CD14-positive monocyte (primary cell): ENCODE results near the gene PRKX. TPM values are rescaled to one million over a fixed set of nuclear protein-coding genes. Genes with fewer than 3 reads are reported as not detected.
"Not testable (repeated sequence)": the region's sequence is repeated elsewhere in the genome, so short reads cannot be mapped to it uniquely, and the experiment has no call there.

Experiments
- DNase-seq, 3 donors: peaks; one replicate each; pipeline ENCODE4 v3.0.0-alpha.2; 2011 to 2022
- H2AFZ ChIP-seq: 2 replicates; pipeline ENCODE4 v1.6.0; 2012; ENCODE audit warnings: mild to moderate bottlenecking, low read depth, low read length, inconsistent platforms; ENCODE audit not compliant: insufficient read depth, poor library complexity, severe bottlenecking
- H3K27ac ChIP-seq, 2 donors: 1 replicate in 1 of 2; 2 replicates in 1 of 2; pipeline ENCODE4 v1.5.1; 2012 to 2013; ENCODE audit warnings: low read length in 2 of 2, control low read depth in 1 of 2, inconsistent platforms in 1 of 2, low read depth in 1 of 2, mild to moderate bottlenecking in 1 of 2
- H3K27me3 ChIP-seq, 2 donors: one replicate each; pipeline versions ENCODE4 v1.6.0 to v1.6.1; 2011 to 2013; ENCODE audit warnings: low read length in 2 of 2; ENCODE audit not compliant: control insufficient read depth in 2 of 2, insufficient read depth in 2 of 2
- H3K36me3 ChIP-seq, 2 donors: replicated peaks in 1 of 2; 1 replicate in 1 of 2; 2 replicates in 1 of 2; pipeline versions ENCODE4 v1.5.1 to v1.6.1; 2012 to 2013; ENCODE audit warnings: low read length in 2 of 2, control low read depth in 1 of 2, inconsistent platforms in 1 of 2, mild to moderate bottlenecking in 1 of 2; ENCODE audit not compliant: insufficient read depth in 2 of 2, control insufficient read depth in 1 of 2
- H3K4me1 ChIP-seq, 2 donors: 1 replicate in 1 of 2; 2 replicates in 1 of 2; pipeline versions ENCODE4 v1.5.1 to v1.6.1; 2012 to 2013; ENCODE audit warnings: low read length in 2 of 2, control low read depth in 1 of 2, inconsistent platforms in 1 of 2, mild to moderate bottlenecking in 1 of 2, moderate library complexity in 1 of 2; ENCODE audit not compliant: insufficient read depth in 2 of 2, control insufficient read depth in 1 of 2
- H3K4me2 ChIP-seq: replicated peaks from 2 replicates; pipeline ENCODE3; 2012; ENCODE audit warnings: low read length, moderate library complexity, mild to moderate bottlenecking; ENCODE audit not compliant: poor library complexity, severe bottlenecking; ENCODE audit errors: extremely low read depth
- H3K4me3 ChIP-seq, 3 experiments: fragments of 200-600 bp in 1 of 3; sonication (generic) in 1 of 3; replicated peaks in 1 of 3; 1 replicate in 2 of 3; 2 replicates in 1 of 3; pipeline ENCODE4 v1.5.1; 2011 to 2013; ENCODE audit warnings: low read length in 3 of 3, mild to moderate bottlenecking in 3 of 3, control low read depth in 2 of 3, low read depth in 2 of 3, inconsistent platforms in 1 of 3, moderate library complexity in 1 of 3
- H3K79me2 ChIP-seq: 2 replicates; pipeline ENCODE4 v1.6.0; 2012; ENCODE audit warnings: mild to moderate bottlenecking, control low read depth, inconsistent platforms, low read length, moderate library complexity; ENCODE audit not compliant: insufficient read depth
- H3K9ac ChIP-seq: 2 replicates; pipeline ENCODE4 v1.6.0; 2017; ENCODE audit warnings: low read length, mild to moderate bottlenecking; ENCODE audit not compliant: insufficient read depth, poor library complexity, severe bottlenecking
- H3K9me3 ChIP-seq, 2 donors: replicated peaks in 1 of 2; 1 replicate in 1 of 2; 2 replicates in 1 of 2; pipeline versions ENCODE4 v1.5.1 to v1.6.1; 2012 to 2013; ENCODE audit warnings: low read length in 2 of 2, control low read depth in 1 of 2; ENCODE audit not compliant: control insufficient read depth in 1 of 2, insufficient read depth in 1 of 2
- H4K20me1 ChIP-seq: 2 replicates; pipeline ENCODE4 v1.6.0; 2012; ENCODE audit warnings: mild to moderate bottlenecking, low read length, control low read depth, moderate library complexity; ENCODE audit not compliant: insufficient read depth
- H3K27ac Mint-ChIP-seq, 7 donors: one replicate each; pipeline ENCODE4 v1.8.0; 2020; ENCODE audit warnings: mild to moderate bottlenecking in 7 of 7, mixed read lengths in 7 of 7, moderate library complexity in 6 of 7, inconsistent platforms in 2 of 7
- H3K27me3 Mint-ChIP-seq, 3 donors: one replicate each; pipeline ENCODE4 v1.8.0; 2021 to 2022; ENCODE audit warnings: low read depth in 3 of 3, mild to moderate bottlenecking in 3 of 3, mixed read lengths in 3 of 3, moderate library complexity in 3 of 3, inconsistent platforms in 1 of 3
- H3K36me3 Mint-ChIP-seq, 2 donors: one replicate each; pipeline ENCODE4 v1.8.0; 2020; ENCODE audit warnings: mixed read lengths in 2 of 2, inconsistent platforms in 1 of 2, mild to moderate bottlenecking in 1 of 2
- H3K4me1 Mint-ChIP-seq: one replicate; pipeline ENCODE4 v1.8.0; 2020; ENCODE audit warnings: mild to moderate bottlenecking, mixed read lengths
- H3K4me3 Mint-ChIP-seq, 2 donors: one replicate each; pipeline ENCODE4 v1.8.0; 2020; ENCODE audit warnings: mild to moderate bottlenecking in 2 of 2, mixed read lengths in 2 of 2, moderate library complexity in 1 of 2
- H3K9me3 Mint-ChIP-seq, 7 donors: one replicate each; pipeline ENCODE4 v1.8.0; 2020 to 2022; ENCODE audit warnings: mixed read lengths in 7 of 7, mild to moderate bottlenecking in 6 of 7, moderate library complexity in 6 of 7, inconsistent platforms in 2 of 7
- WGBS: methylation state at CpG from one replicate; pipeline ENCODE4 v1.1.5; 2013; ENCODE audit warnings: missing lambda C conversion rate; ENCODE audit not compliant: insufficient coverage; 5-methylcytosine and 5-hydroxymethylcytosine counted together
- intact Hi-C, 2 donors: fragments of 100-400 bp; cut with micrococcal nuclease; formaldehyde crosslinking; loops; one replicate each; pipeline versions ENCODE4 v1.15.0 to v1.15.1; 2023
- polyA plus RNA-seq, 3 donors: library from polyadenylated mRNA; depleted of rRNA in 1 of 3; unstranded in 2 of 3; stranded (reverse) in 1 of 3; fragments of 300-500 nt in 2 of 3; fragments of >200 nt in 1 of 3; fragmentation: Illumina TruSeq in 2 of 3; gene quantifications; 1 replicate in 2 of 3; 2 replicates in 1 of 3; pipeline ENCODE4 v1.2.3, GENCODE V29; 2012 to 2021
- small RNA-seq: library from RNA; depleted of rRNA; stranded (forward); fragments of <200 nt; gene quantifications from one replicate; pipeline ENCODE3, GENCODE V24; 2012; ENCODE audit warnings: low read depth; ENCODE audit not compliant: insufficient read length
- TF ChIP-seq, protein P1 (sequence below): fragments of 200-600 bp; IDR thresholded peaks from one replicate; pipeline ENCODE4 v1.8.0; 2022; ENCODE audit warnings: antibody characterized with exemption, mild to moderate bottlenecking

PRKX gene
- polyA plus RNA-seq, 3 donors: 41.6 to 47.0 (median 46.2) TPM

DNA sequence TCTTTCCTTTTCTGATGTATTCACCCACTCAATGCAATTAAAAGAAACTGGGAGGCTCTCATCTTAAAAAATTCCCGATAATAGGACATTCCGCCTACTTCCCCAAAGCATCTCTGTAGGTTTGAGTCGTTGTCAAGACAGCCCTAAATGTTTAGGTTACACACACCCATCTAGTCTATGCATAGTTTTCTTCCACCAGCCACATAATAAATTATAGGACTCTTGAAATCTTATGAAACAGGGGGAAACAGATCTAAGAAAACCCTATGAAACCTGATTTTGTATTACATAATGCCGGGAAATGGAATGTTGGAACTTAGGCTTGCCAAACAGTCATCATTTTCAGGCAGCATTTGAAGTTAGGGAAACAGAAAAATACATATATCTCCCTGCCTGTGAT, 150.0 kb downstream of the PRKX start:
- Histone ChIP-seq H3K9me3 (no peaks in the 10 kb centered on the region), H3K79me2 (no peaks in the 10 kb centered on the region), H4K20me1 (no peaks in the 10 kb centered on the region), H3K27me3 (no peaks in the 10 kb centered on the region), H3K4me3 (no peak overlapping the region), H3K4me2 (no peak overlapping the region), H2AFZ (no peak overlapping the region), H3K36me3 (no peaks in the 10 kb centered on the region), H3K9ac (no peak overlapping the region), H3K27ac (no peak overlapping the region), H3K4me1 (no peaks in the 10 kb centered on the region)
- TF ChIP-seq, protein P1, sequence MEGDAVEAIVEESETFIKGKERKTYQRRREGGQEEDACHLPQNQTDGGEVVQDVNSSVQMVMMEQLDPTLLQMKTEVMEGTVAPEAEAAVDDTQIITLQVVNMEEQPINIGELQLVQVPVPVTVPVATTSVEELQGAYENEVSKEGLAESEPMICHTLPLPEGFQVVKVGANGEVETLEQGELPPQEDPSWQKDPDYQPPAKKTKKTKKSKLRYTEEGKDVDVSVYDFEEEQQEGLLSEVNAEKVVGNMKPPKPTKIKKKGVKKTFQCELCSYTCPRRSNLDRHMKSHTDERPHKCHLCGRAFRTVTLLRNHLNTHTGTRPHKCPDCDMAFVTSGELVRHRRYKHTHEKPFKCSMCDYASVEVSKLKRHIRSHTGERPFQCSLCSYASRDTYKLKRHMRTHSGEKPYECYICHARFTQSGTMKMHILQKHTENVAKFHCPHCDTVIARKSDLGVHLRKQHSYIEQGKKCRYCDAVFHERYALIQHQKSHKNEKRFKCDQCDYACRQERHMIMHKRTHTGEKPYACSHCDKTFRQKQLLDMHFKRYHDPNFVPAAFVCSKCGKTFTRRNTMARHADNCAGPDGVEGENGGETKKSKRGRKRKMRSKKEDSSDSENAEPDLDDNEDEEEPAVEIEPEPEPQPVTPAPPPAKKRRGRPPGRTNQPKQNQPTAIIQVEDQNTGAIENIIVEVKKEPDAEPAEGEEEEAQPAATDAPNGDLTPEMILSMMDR: no peak
- Mint-ChIP-seq H3K4me3 (no peak overlapping the region), H3K27ac (no peak overlapping the region), H3K9me3 (peaks cover 0 to 15% (median 3%) of the 10 kb centered on the region in 7 donors), H3K36me3 (no peaks in the 10 kb centered on the region), H3K27me3 (peaks cover 0 to 12% (median 4%) of the 10 kb centered on the region in 3 donors), H3K4me1 (no peaks in the 10 kb centered on the region)
- DNase-seq: no peak
- no CpG with 5 or more reads among the region's 4 CpGs for WGBS
- intact Hi-C loops: no loop called here

DNA sequence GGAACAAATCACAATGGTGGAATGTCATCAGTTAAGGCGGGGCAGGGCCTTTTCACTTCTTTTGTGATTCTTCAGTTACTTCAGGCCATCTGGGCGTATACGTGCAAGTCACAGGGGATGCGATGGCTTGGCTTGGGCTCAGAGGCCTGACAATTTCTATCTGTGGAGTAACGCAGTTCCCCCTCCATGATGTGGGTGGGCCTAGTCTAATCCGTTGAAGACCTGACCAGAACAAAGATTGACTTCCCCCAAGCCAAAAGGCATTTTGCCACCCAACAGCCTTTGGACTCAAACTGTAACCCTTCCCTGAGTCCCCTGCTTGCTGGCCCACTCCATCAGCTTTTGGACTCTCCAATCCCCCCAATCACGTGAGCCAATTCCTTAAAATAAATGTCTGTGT, 153.4 kb downstream of the PRKX start:
- H3K27ac ChIP-seq, H3K36me3 ChIP-seq, H3K27me3 Mint-ChIP-seq, H3K4me1 Mint-ChIP-seq, H4K20me1 ChIP-seq, H3K9me3 ChIP-seq, H3K79me2 ChIP-seq, intact Hi-C loops, DNase-seq, H3K9ac ChIP-seq, H3K4me3 ChIP-seq, H3K4me1 ChIP-seq, H3K4me2 ChIP-seq, H3K4me3 Mint-ChIP-seq, H2AFZ ChIP-seq, H3K27ac Mint-ChIP-seq, H3K36me3 Mint-ChIP-seq, H3K27me3 ChIP-seq: not testable (repeated sequence)
- 100% methylated on average over 1 of the region's 7 CpGs for WGBS
- peaks cover 0 to 17% (median 6%) of the 10 kb centered on the region in 7 donors for H3K9me3 Mint-ChIP-seq

Small RNA genes lying within 50 kb of the gene (small RNA-seq; reads per million reads assigned to genes)
- gene RF00019 (not detected), gene RNU6-114P (not detected)
